Hematopoietic multipotent progenitor cell treated with erythropoietin and hydrocortisone succinate and interleukin-3 and kit ligand, for 17 days (in vitro differentiated cells): ENCODE data around the gene TRPV4.

Experiments used
- DNase-seq: peaks from one replicate; pipeline ENCODE4 v3.0.0-alpha.2; 2015; ENCODE audit warnings: low spot score

Gene TRPV4

GRCh38 chr12:109760930-109761921 lies 72.0 kb downstream of the TRPV4 start:
- DNase-seq: no peak

DNA sequence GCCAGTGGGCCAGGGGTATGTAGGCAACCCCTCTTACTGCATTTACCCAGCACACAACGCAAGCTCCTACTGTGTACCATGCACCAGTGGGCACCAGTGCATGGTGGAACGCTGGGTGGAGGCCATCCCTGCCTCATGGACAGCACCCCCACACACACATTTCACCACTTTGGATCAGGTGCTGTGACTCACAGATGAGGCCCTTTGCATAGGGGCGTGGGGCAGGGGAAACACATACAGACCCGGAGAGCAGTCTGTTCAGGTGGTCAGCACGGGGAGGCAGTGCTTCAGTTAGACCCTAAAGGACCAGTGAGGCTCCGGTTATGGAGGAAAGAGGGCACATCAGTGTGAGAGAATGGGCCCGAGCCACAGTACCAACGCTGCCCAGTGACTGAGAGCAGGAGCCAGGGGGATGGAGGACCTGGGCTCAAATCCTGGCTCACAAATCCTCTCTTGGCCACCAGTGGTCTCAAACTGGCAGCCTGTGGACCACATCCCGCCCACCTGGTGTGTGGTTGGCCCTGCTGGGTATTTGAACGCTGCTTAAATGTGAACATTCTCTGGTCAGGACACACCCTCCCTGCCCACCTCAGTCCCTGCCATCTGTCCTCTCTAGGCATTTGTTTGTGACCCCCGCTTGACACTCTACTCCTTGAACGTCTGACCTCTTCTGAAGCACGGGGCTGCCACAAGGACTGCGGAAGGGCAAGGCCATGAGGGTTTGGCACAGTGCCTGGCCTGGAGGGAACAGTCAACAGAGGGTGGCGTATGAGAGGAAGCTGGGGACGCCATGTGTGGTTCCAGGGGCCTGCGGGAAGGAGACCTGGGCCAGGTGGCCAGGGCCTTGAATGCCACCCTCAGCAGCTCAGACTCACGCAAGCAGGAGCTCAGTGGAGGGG lies 72.9 kb downstream of the TRPV4 start:
- DNase-seq: no peak

DNA sequence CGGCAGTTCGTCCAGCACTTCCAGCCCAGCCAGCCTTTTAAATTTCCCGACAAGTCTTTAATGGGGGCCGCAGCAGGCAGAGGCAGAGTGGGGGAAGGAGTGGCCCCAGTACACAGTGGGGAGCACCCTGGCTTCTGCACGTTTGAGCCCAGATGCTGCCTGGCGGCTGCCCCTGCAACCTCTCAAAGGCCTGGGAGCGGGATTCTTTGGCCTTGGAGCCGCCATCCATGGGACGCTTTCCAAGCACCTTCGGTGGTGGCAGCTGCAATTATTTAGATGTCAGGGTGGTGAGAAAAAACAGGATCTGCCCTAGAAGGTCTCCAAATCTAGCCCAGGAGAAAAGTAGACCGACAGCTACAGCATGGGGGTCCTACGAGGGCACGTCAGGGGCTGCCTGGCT lies 73.6 kb downstream of the TRPV4 start:
- DNase-seq: no peak

- DNase-seq: no peak
These were observed 74.5 kb downstream of the TRPV4 start for GRCh38 chr12:109758426-109759420.

GRCh38 chr12:109757671-109758265 lies 75.4 kb downstream of the TRPV4 start:
- DNase-seq: no peak

DNA sequence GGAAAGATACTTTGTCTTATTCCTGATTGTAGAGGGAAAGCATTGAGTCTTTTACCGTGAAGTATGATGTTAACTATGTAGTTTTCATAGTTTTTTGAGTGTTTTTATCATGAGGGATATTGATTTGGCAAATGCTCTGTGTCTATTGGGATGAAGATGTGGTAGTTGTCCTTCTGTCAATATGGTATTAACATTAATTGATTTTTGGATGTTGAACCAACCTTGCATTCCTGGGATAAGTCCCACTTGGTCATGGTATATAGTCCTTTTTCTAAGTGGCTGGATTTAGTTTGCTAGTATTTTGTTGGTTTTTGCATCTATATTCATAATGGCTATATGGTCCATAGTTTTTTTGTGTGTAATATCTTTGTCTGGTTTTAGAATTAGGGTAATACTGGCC lies 76.7 kb downstream of the TRPV4 start:
- DNase-seq: no peak

- DNase-seq: no peak
These were observed 79.2 kb downstream of the TRPV4 start for GRCh38 chr12:109753959-109754358.

- no peak for DNase-seq
These were observed 80.2 kb downstream of the TRPV4 start for GRCh38 chr12:109753054-109753401.

DNA sequence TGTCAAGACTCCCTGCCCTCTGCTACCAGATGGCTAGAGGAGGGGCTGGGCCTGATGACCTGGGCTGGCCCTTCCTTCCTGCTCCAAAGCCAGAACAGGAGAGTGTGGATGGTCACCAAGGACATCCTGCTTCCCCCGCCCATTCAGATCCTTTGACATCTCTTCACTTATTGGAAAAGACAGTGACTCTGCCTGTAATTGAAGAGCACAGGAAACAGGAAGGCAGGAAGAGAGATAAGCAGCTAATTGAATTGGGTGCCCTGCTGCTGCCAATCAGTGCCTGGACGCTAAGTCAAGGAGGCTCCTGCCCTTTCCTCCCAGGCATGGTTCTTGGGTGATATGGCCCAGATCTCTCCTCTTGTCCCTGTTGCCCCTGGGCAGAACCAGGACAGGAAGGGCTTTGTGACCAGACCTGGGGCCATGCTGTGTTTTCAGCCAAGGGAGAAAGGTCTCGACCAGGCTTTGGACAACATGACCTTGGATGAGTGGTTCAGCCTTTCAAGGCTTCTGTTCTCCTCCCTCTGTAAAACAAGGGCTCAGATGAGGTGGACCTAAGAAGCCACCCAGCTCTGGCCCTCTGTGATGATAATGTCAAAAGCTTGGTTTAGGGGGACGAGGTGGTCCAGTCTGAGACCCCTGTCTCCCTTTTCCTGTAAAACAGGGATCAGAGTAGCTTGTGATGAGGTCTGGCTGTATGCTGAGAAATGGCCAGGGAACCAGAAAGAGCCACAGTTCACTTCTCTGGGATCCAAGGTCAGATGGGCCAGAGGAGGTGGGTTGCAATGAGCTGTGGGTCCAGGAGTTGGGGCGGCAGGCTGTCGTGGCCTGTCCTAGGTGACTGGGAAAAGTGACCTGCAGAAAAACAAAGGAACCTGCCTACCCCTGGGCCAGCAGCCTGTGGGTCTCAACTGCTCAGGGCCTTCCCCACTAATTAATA lies 80.8 kb downstream of the TRPV4 start:
- no peak for DNase-seq

- DNase-seq: no peak
These were observed 87.9 kb downstream of the TRPV4 start for GRCh38 chr12:109744986-109745942.

GRCh38 chr12:109744026-109744425 lies 89.2 kb downstream of the TRPV4 start:
- DNase-seq: no peak

DNA sequence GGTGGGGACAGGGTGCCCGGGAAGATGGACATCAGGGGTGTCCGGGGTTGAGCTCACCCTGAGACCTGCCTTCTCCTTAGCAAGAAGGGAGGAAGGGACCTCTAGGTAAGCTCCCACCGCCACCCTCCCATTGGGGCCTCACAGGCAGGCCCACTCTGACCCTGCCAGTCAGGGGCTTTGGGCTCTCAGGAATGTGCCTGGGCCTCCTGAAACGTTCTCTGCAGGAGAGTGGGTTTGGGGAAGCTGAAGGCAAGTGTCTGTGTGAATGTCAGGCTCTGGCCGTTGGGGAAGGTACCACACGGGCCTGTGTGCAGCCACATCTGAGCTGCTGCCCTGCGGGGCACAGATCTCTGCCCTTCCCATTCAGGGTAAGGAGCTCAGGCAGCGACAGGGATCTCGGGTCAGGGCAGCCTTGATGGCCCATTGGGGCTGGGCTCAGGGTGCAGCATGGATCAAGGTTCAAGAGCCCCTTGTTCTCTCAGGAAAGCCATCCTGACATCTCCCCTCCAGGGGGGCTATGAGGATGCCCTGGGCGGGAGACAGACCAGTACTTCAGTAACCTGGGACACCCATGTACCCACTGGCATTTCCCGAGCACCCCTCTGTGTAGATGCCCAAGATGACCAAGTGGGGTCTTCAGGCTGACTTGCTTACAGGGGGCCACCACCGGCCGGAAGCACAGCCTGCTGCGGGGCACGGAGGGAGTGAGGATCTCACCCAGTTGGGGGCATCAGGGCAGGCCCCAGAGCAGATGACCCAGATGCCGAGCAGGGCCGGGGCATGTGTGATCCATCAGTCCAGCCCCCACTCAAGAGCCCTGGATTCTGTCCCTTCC lies 89.9 kb downstream of the TRPV4 start:
- no peak for DNase-seq

- no peak for DNase-seq
These were observed 91.1 kb downstream of the TRPV4 start for GRCh38 chr12:109741970-109742703.

DNA sequence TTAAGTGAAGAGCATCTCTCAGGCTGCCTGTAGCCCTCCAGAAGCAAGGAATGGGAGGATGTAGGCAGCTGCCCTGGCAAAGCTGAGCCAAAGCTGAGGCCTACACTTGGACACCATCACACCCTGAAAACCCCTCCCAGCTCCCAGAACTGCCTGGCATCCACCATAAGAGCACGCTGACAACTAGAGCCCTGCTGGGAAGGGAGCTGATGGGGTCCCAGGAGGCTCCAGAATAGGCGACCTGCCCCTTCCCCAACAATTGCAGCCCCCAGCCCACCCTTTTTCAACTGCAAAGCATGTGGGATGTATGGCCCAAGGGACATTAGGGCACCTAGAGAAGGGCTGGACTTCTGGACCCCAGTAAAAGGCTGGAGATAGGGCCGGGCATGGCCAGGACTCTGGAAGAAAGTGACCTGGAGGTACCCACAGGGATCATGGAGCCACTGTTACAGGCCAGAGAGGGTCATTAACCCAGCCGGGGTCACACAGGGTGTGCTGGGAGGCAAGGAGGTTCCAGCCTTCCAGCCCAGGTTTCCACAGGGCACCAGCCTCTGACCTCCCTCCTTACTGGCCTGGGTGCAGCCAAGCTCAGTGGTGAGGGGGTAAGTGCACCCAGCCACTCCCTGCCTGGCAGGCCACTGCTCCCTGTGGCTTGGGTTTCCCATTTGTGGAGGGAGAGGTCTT lies 91.8 kb downstream of the TRPV4 start:
- no peak for DNase-seq

DNA sequence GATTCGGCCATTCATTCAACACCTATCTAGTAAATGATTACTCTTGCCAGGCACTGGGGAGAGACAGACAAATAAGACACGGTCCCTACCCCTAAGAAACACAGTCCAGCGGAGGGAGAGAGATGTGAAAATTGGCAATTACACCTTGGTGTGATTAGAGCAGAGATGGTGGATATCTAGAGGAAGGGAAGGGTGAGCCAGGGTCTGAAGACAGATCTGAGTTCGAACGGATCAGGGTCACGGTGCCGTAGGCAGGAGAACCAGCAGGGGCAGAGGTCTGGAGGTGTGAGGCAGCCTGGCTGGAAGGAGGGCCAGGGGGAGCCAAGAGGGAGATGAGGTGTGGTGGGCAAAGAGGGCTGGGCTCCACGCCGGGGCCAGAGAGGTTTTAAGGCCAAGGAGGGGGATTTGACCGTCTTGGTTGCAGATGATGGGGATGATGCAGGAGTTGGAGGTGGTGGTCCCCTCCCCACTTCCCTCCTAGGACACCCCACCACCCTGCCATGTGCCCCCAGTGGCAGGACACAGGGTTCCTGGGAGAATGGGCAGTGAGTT lies 92.4 kb downstream of the TRPV4 start:
- DNase-seq: no peak
